ENCODE measurements around the gene EBP. TPM values are rescaled to one million over a fixed set of nuclear protein-coding genes. Genes with fewer than 3 reads are reported as not detected.

The EBP gene
- total and polyA plus RNA-seq, 2 donors (not counting 1 experiment from before 2014, with no cell fraction given), result 61.0 to 93.5 TPM

DNA sequence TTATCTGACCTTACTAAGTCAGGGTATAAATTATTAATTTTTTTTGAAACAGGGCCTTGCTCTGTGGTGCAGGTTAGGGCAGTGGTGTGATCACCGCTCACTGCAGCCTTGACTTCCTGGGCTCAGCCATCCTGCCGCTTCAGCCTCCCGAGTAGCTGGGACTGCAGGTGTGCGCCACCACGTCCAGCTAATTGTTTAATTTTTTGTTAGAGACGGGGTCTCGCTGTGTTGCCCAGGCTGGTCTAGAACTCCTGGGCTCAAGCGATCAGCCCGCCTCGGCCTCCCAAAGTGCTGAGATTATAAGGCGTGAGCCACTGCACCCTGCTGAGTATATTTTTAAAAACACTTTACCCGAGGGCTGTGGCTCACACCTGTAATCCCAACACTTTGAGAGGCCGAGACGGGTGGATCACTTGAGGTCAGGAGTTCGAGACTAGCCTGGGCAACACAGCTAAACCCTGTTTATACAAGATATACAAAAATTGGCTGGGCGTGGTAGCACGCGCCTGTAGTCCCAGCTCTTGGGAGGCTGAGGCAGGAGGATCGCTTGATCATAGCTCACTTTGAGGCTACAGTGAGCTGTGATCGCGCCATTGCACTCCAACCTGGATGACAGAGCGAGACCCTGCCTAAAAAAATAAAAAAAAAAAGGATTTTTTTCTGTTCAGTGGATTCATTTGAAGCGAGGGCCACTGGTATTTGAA, 17.2 kb downstream of the EBP start:
- Histone ChIP-seq H3K27me3 (ENCODE audit: control insufficient read depth, insufficient read depth, low read length) (no peaks in the 10 kb centered on the region), H3K79me2 (ENCODE audit: control insufficient read depth, insufficient read depth, low read length) (peaks cover 4% of the 10 kb centered on the region)

DNA sequence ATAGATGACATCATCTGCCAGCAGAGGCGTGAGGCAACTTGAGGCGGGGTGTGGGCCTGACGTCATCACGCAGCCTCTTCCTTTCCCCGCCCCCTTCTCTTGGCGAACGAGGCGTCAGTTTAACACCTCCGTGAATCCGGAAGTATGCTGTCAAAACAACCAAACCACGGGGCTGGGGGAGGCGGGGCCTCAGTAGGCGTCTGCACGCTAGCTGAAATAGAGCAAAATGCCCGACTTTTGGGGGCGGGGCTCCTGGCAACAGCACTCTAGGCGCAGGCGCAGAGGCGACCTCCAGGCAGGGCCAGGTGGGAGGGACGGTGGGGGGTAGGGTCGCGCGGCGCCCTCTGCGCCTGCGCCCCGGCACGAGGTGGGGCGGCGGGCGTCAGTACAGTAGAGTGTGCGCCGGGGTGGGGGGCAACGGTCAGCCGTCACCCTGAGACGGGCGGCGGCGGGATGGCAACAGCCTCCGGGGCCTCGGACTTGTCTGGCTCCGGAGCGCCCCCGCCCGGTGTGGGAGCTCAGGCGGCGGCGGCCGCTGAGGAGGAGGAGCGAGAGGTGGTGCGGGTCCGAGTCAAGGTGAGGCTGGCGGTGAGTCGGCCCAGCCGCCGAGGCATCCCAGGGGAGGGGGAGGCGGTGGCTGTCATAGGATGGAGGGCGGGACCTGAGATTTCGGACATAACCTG, 17.9 kb downstream of the EBP start, which contains the start of gene TBC1D25:
Gene TBC1D25 (plus strand): TSS at position 370 of the 683 bp plus-strand sequence. CDS start 84 bp downstream, at position 454.
- Histone ChIP-seq H3K27ac (ENCODE audit: insufficient read depth, low read length) (peak within 1 kb of the TSS; percentile 76), H3K9ac (ENCODE audit: insufficient read depth, low read length) (peak within 1 kb of the TSS; percentile 72)

More for the DNA sequence above, 17.2 kb downstream of the EBP start:
- H3K4me3 ChIP-seq (replicated peaks in 1 of 4; ENCODE audit: control extremely low read depth in 1 of 4, insufficient read depth in 1 of 4, low read depth in 3 of 4, low read length in 4 of 4), result peak overlapping the region in 2 of 4 experiments; percentile 43 to 78
- H3K27ac ChIP-seq (ENCODE audit: insufficient read depth, low read length), result peak overlapping the region; percentile 61
- no peak overlapping the region for H2AFZ ChIP-seq (ENCODE audit: low read length)
- H3K36me3 ChIP-seq (ENCODE audit: control insufficient read depth, insufficient read depth, low read length), result no peaks in the 10 kb centered on the region
- H3K9ac ChIP-seq (ENCODE audit: insufficient read depth, low read length), result no peak overlapping the region
- no peaks in the 10 kb centered on the region for H3K4me1 ChIP-seq (ENCODE audit: control insufficient read depth, extremely low read depth, insufficient read depth, low read length)
- TF ChIP-seq, protein P1, sequence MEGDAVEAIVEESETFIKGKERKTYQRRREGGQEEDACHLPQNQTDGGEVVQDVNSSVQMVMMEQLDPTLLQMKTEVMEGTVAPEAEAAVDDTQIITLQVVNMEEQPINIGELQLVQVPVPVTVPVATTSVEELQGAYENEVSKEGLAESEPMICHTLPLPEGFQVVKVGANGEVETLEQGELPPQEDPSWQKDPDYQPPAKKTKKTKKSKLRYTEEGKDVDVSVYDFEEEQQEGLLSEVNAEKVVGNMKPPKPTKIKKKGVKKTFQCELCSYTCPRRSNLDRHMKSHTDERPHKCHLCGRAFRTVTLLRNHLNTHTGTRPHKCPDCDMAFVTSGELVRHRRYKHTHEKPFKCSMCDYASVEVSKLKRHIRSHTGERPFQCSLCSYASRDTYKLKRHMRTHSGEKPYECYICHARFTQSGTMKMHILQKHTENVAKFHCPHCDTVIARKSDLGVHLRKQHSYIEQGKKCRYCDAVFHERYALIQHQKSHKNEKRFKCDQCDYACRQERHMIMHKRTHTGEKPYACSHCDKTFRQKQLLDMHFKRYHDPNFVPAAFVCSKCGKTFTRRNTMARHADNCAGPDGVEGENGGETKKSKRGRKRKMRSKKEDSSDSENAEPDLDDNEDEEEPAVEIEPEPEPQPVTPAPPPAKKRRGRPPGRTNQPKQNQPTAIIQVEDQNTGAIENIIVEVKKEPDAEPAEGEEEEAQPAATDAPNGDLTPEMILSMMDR (conservative IDR thresholded peaks at IDR 0.05 in 1 of 2, IDR thresholded peaks at IDR 0.05 in 1 of 2; ENCODE audit: low read depth in 1 of 2, low read length in 2 of 2), result no peak
- TF ChIP-seq EZH2 (IDR thresholded peaks at IDR 0.05; ENCODE audit: low read length, missing control alignments), result no peak
- peak overlapping the region; percentile 5 for H3K4me2 ChIP-seq (ENCODE audit: extremely low read depth, insufficient read depth, low read length)
- no peaks in the 10 kb centered on the region for H4K20me1 ChIP-seq (ENCODE audit: control insufficient read depth, extremely low read depth, insufficient read depth, low read length)
- H3K9me3 ChIP-seq (ENCODE audit: control insufficient read depth, insufficient read depth, low read depth, low read length), result no peaks in the 10 kb centered on the region
- DNase-seq (ENCODE audit: low read depth in 2 of 2), result no peak

DNA sequence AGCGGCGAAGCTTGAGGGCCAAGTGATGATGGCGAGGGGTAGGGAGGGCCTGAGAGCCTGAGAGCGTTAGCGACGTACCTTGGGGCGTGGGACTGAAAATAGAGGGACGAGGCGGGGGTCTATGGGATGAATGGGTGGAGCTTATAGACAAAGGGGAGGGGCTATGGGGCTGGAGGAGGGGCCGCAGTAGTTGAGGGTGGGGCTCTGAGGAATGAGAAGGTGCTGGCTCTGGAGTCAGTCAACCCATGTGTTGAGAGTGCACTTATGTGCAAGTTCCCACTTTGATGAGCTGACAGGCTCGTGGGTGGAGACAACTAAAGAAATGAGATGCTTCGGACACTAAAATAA, 18.4 kb downstream of the EBP start:
- DNase-seq (ENCODE audit: low read depth in 2 of 2), result peak; percentile 28 to 30
- Histone ChIP-seq H4K20me1 (ENCODE audit: control insufficient read depth, extremely low read depth, insufficient read depth, low read length) (no peaks in the 10 kb centered on the region), H3K4me1 (ENCODE audit: control insufficient read depth, extremely low read depth, insufficient read depth, low read length) (no peaks in the 10 kb centered on the region), H3K27me3 (ENCODE audit: control insufficient read depth, insufficient read depth, low read length) (no peaks in the 10 kb centered on the region), H2AFZ (ENCODE audit: low read length) (peak overlapping the region; percentile 80), H3K4me3 (replicated peaks in 1 of 4; ENCODE audit: control extremely low read depth in 1 of 4, insufficient read depth in 1 of 4, low read depth in 3 of 4, low read length in 4 of 4) (peak overlapping the region; percentile 65 to 78 (median 67)), H3K27ac (ENCODE audit: insufficient read depth, low read length) (peak overlapping the region; percentile 76), H3K9me3 (ENCODE audit: control insufficient read depth, insufficient read depth, low read depth, low read length) (no peaks in the 10 kb centered on the region), H3K36me3 (ENCODE audit: control insufficient read depth, insufficient read depth, low read length) (no peaks in the 10 kb centered on the region), H3K4me2 (ENCODE audit: extremely low read depth, insufficient read depth, low read length) (peak overlapping the region; percentile 39), H3K9ac (ENCODE audit: insufficient read depth, low read length) (peak overlapping the region; percentile 72), H3K79me2 (ENCODE audit: control insufficient read depth, insufficient read depth, low read length) (peaks cover 4% of the 10 kb centered on the region)
- TF ChIP-seq, protein P1 (conservative IDR thresholded peaks at IDR 0.05 in 1 of 2, IDR thresholded peaks at IDR 0.05 in 1 of 2; ENCODE audit: low read depth in 1 of 2, low read length in 2 of 2), result no peak
- no peak for TF ChIP-seq EZH2 (IDR thresholded peaks at IDR 0.05; ENCODE audit: low read length, missing control alignments)

More for the DNA sequence above, 17.9 kb downstream of the EBP start, which contains the start of gene TBC1D25:
- peak; percentile 95 to 97 for DNase-seq (ENCODE audit: low read depth in 2 of 2)
- peaks cover 4% of the 10 kb centered on the region for H3K79me2 ChIP-seq (ENCODE audit: control insufficient read depth, insufficient read depth, low read length)
- peak within 1 kb of the TSS; percentile 39 for H3K4me2 ChIP-seq (ENCODE audit: extremely low read depth, insufficient read depth, low read length)
- no peaks in the 10 kb centered on the region for H4K20me1 ChIP-seq (ENCODE audit: control insufficient read depth, extremely low read depth, insufficient read depth, low read length)
- TF ChIP-seq, protein P1 (conservative IDR thresholded peaks at IDR 0.05 in 1 of 2, IDR thresholded peaks at IDR 0.05 in 1 of 2; ENCODE audit: low read depth in 1 of 2, low read length in 2 of 2), result peak; percentile 26 to 31
- no peak for TF ChIP-seq EZH2 (IDR thresholded peaks at IDR 0.05; ENCODE audit: low read length, missing control alignments)
- no peaks in the 10 kb centered on the region for H3K27me3 ChIP-seq (ENCODE audit: control insufficient read depth, insufficient read depth, low read length)
- peak within 1 kb of the TSS; percentile 65 to 78 (median 67) for H3K4me3 ChIP-seq (replicated peaks in 1 of 4; ENCODE audit: control extremely low read depth in 1 of 4, insufficient read depth in 1 of 4, low read depth in 3 of 4, low read length in 4 of 4)
- H3K36me3 ChIP-seq (ENCODE audit: control insufficient read depth, insufficient read depth, low read length), result no peaks in the 10 kb centered on the region
- peak within 1 kb of the TSS; percentile 80 for H2AFZ ChIP-seq (ENCODE audit: low read length)
- H3K9me3 ChIP-seq (ENCODE audit: control insufficient read depth, insufficient read depth, low read depth, low read length), result no peaks in the 10 kb centered on the region
- no peaks in the 10 kb centered on the region for H3K4me1 ChIP-seq (ENCODE audit: control insufficient read depth, extremely low read depth, insufficient read depth, low read length)

Measured in fibroblast of lung (primary cell).